A172 (cell line): ENCODE data around the gene CDH22. TPM values are rescaled to one million over a fixed set of nuclear protein-coding genes. Genes with fewer than 3 reads are reported as not detected.

Experiments used
- DNase-seq: peaks from one replicate; pipeline ENCODE4 v3.0.0-alpha.2; 2015; ENCODE audit warnings: low spot score
- total RNA-seq: library from RNA; depleted of rRNA; stranded (reverse); fragments of >200 nt; shearing (Covaris generic); gene quantifications from 2 replicates; pipeline ENCODE4 v1.2.3, GENCODE V29; 2014

CDH22 gene
- total RNA-seq, 1 experiment from 2014 or later: not detected

DNA sequence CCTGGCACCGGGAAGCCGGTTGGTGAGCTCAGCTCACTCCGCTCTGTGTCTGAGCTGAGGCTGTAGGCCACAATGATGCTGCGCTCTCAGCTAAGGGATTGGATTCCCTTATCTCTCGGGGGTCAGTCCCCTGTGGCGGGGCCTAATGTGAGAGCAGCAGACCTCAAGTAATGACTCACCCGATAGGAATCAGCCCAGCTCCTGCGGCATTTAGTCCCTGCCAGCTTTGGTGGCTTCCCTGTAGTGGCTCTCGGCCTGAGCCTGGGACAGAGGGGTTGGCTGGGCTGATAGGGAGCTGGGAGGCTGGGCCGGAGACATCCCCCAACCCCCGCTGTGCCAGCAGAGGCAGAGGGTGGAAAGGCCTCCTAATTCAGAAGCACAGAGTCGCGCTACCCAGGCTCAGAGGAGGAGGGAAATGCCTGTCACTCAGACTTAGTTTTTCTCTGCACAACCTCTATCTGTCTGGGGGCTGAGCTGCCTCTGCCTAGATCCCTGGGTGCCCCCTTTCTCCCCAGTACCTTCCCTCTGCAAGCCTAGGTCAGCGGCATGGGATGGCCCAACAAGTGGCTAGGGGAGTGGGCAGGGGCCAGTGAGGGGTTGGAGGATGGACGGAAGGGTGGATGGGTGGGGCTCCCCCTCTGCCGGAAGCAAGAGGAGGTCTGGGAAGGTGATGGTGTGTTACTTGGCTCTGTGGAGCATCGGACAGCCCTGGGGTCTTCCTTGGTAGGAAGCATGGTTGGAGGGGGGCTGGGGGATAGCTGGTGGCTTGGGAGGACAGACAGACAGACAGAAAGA, 92.2 kb downstream of the CDH22 start:
- DNase-seq: peak; percentile 99

DNA sequence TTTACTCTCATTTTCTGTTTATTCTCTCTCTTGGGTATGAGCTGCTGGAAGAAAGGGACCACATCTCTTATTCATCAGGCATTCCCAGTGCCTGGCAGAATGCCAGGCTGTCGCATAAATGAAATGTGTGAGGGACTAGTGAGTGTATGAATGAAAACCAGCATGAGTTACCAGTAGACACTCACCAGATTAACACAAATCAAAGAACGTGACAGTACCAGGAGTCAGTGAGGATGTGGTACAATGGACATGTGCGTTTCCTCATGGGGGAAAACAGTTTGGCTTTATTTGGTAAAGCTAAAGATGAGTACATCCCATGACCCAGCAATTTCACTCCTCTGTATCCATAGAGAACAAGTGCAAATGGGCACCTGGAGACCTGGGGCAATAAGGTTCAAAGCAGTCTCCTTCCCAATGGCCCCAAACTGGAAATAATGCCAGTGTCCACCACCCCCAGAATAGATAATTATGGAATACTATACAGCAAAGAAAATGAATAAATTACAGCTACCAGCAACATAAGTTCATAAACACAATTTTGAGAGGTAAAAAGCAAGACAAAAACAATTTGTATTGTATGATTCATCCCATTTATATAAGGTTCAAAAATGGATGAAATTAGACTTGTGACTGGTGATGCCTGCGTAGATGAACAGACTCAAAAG, 93.3 kb downstream of the CDH22 start:
- DNase-seq: peak; percentile 86

DNA sequence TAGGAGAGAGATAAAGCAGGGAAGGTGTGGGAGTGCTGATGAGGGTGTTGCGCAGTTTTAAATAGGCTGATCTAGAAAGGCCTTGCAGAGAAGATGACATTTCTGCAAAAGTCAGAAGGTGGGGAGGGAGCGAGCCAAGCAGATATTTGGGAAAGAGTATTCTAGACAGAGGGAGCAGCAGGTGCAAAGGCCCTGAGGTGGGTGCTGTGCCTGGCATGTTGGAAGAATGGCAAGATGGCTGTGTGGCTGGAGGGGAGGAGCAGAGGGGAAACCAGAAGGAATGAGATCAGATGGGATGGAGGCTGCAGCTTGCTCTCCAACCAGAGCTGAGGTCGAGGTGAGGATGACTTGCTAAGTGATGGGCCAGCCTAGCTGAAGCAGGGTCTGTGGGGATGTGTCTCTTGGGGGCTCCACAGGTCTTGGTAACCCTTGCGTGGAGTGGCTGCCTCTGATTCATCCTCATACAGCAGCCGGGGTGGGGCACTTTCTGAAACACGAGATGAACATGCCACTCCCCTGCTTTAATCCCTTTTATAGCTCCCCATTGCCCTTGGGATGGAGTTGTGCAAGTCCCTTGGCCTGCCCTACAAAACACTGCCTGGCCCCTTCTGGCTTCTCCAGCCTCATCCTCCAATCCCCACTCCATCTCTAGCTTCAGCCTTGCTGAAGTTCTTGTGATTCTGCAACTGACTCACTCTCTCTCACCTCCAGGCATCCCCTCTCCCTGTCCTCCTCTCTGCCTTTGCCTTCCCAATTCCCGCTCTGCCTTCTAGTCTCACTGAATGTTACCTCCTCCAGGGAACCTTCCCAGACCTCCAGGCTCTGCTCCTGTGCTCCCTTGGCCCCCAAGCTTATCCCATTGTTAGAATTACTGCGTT, 94.1 kb downstream of the CDH22 start:
- peak; percentile 38 for DNase-seq

DNA sequence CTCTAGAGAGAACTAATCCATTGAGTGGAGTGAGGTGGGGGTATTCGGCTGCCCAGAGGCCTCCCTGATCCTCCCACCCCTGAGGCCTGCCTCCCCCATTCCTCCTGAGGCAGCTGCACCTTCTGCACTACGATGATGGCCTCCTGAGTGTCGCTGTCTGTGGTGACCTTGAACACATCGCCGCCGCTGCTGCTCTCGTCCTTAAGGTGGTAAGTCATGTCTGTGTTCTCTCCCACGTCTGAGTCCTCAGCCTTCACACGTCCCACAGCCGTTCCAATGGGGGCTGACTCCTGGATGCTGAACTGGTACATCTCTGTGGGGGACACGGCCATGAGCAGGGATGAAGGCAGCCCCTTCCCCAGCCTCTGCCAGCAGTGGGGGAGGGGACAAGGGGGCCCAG, 95.4 kb downstream of the CDH22 start:
- no peak for DNase-seq

DNA sequence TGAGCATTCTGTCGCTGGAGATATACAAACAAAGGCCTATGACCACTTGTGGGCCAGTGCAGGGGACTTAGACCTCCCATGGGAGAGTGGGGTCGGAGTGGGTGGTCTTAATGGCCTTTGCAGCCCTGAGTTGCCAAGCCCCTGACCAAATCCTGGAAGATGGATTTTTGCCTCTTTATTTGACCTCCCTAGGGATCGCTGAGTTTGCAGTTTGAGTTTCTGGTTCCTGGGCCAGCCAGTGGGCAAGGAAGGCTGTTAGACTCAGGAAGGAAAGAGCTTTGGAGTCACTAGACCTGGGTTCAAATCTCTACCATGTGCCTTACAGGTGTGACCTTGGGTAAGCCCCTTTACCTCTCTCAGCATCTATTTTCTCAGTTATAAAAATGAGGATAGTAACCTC, 96.0 kb downstream of the CDH22 start:
- no peak for DNase-seq

DNA sequence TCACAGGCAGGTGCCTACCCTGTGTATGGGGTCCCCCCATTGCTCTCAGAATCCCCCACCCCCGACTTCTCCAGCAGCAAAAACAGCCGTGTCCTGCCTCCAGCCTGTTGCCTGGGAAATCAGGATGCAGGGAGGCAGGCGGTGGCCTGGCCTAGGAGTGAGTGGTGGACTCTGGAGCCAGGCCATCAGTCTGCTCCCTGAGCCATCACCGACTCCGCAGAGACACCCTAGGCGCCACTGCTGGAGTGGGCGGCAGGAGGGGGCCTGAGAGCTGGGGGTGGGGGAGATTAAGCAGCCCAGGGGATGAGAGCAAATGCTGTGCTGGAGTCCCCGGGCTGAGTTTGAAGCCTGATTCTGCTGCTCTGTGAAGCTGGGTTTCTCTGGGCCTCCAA, 97.0 kb downstream of the CDH22 start:
- DNase-seq: no peak

DNA sequence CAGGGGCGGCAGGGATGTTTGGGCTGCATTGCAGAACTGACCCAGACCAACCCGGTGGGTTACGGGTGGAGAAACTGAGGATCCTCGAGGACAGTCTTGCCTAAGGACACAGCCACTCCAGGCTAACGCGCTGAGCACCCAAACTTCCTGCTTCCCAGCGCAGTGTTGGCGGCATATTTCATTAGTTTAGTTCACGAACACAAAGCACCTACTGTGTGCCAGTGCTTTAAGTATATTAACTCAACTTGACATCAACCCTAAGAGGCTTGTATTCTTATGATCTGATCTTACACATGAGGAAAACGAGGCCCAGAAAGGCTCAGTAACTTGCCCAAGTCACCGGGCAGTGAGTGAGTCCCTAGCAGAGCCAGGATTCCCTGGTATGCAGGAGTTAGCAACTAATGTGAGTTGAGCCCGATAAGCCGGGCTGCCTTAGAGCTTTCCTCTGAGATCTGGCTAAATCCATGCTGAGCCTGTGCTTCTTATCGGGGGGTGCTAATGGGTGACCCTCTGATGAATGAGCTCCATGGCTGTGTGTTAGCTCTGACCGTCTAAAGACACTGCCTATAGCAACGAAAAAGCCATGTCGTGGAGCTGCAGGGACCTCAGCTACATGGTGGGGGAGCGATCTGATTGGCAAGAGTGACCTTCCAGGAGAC, 97.5 kb downstream of the CDH22 start:
- DNase-seq: no peak

DNA sequence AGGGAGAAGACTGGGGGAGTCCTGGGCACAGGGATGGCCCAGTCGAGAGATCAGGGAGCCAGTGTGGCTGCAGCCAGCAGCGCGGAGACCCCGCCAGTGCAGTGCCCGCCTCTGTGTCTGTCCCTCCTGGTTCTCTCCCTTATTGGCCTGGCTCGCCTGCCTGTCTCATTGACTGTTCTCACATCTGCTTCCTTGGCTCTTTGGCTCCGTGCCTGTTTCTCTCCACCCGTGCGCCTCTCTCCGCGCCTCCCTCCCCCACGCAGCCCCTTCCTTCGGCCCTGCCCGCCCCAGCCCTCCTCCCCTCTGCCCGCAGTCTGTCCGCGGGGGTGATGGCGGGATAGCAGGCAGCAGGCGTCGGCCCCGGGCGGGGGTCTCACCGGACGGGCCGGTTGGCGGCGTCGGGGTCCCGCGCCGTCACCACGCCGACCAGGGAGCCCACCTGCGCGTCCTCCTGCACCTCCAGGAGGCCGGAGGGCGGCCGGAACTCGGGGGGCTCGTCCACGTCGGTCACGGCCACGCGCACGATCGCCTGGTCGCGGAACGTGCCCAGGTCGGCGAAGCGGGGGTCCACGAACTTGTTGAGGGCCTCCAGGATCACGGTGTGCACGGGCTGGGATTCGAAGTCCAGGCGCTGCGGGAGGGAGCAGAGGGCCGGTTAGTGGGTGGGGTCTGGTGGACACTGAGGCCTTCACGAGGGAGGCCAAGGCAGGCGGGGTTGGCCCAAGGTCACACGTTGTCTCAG, 98.2 kb downstream of the CDH22 start:
- DNase-seq: no peak

DNA sequence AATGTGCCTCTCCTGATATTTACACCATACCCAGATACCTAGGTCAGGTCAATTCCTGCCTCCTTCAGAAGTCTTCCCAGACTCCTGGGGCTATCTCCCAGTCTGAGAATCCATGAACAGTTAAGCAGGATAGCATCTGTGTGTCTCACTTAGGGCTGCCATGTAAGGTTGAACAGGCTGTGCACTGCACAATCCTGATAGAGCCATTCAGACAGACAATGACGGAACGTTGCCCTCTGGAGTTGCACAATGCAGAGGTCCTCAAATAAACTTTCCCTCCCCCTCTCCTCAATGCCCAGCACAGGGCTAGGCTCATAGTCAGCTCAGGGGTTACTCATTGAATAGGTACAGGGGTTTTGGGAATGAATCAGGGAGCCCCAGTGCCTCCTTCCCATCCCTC, 100.5 kb downstream of the CDH22 start:
- no peak for DNase-seq

DNA sequence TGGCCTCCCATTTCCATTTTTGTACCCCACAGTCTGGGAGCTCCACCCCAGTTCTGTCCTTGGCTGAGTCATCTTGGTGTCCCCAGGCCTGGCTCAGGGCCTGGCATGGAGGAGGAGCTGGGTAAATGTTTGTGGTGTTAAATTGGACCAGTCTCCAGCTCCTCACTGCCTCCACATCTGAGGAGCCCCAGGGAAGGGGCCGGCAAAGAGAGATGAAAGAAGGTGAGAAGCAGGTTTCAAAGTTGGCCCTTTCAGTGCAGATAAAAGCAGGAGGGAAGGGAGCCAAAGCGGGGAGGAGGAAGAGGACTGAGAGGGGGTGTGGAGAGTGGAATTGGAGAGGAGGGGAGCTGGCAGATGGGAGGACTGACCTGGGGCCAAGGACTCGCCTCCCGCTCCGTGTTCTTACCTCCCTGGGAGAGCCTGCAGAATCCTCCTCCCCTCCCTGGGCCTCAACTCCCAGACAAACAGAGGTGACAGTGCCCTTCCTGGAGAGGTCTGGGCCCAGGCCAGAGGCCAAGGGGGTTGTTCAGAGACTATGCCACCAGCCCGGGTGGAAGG, 101.2 kb downstream of the CDH22 start:
- peak; percentile 60 for DNase-seq

DNA sequence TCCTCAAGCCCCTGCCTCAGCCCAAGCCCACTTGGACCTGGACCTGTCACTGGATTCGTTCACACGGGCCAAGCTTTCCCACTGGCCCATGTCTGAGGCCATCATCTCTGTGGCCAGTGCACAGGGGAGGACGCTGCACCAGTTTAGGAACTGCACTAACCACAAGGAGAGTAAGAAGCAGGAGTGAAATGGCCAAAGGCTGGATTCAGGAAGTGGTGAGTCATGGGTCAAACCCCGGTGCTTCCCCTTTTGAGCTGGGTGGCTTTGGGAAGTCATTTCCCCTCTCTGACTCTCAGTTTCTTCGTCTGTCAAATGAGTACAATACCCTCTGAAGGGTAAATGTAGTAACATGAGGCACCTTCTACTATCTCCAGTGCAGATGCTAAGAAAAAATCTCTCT, 102.3 kb downstream of the CDH22 start:
- DNase-seq: peak; percentile 96

DNA sequence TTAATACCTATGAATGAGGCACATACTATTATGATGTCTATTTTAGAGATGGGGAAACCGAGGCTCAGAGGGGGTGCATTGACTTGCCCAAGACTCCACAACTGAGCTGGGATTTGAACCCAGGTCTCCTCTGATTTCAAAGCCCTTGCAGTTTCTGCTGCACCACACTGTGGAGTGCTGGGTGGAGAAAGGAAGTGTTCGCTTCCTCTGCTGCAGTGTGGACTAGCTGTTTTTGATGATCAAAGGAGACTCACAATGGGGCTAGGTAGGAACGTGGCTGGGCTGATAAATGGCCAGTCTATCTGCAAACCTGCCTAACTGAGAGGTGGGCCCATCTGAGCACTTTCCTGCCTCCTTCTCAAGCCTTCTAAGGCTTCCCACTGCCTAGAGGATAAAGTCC, 102.9 kb downstream of the CDH22 start:
- no peak for DNase-seq

DNA sequence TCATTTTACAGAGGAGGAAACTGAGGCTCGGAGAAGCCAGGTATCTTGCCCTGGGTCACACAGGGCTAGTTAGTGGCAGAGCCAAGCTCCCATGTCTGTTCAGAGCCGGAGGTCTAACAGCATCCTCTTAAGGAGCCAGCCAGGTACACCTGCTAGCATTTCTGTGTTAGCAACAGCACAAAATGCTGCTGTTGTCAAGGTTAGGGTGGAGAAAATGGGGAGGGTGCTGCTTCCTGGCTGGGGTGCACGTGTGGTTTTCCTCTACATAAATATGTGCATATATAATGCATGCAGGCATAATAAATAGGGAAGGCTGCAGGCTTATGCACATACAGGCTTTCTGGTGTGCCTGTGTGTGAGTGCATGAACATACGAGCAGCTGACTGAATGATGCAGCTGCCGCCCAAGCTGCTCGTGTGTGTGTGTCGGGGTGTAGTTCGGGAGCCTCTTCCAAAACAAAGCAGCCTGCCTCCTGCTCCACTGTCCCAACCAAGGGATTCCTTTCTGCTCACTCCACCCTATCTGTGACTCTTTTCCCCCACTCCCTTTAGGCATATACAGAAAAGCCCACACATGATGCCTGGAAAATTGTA, 103.6 kb downstream of the CDH22 start:
- DNase-seq: no peak

DNA sequence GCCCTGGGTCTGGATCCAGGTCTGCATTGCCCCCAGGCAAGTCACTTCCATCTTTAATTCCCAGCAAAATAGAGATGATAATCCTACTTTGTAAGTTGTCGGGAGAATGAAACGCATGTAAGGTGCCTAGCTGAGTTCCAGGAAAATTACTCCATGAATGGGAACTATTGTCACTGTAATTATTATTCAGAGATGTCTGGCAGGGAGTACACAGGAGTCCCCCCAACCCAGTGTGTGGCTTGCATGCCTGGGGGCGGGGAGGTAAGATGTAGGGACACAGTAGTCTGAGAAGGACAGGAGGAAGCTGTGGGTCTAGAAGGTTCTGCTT, 104.8 kb downstream of the CDH22 start:
- no peak for DNase-seq

DNA sequence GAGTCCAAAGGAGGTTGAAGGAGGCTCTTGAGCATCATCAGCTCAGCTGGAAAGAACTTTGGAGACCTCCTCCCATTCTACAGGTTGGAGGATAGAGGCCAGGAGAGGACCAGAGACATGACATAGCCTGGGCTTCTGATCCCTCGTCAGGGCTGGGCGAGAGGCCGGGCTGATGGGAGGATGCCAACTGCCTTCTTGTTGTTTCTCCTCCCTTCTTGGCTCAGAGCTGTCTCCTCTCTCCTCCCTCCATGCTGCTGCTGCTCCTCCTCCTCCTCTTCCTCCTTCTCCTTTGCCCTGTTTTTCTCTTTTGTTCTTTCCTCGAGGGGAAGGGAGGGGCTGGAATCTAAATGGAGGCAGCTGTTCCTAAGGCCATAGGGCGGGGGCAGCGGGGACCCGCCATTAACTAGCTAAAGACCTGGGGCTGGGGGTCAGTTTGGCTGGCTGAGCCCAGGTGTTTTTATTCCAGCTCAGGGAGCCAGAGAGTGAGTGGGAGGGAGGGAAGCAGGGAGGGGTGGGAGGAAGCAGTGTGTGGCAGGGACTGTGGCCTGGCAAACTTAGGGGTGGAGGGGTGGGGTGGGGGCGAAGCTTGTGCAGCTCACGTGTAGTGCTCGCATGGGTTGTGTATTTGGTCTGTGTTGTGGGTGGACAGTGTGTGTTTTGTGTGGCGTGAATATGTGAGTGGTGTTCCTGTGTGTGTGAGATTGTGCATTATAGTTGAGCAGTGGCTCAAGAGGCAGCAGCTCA, 105.4 kb downstream of the CDH22 start:
- peak; percentile 30 for DNase-seq

DNA sequence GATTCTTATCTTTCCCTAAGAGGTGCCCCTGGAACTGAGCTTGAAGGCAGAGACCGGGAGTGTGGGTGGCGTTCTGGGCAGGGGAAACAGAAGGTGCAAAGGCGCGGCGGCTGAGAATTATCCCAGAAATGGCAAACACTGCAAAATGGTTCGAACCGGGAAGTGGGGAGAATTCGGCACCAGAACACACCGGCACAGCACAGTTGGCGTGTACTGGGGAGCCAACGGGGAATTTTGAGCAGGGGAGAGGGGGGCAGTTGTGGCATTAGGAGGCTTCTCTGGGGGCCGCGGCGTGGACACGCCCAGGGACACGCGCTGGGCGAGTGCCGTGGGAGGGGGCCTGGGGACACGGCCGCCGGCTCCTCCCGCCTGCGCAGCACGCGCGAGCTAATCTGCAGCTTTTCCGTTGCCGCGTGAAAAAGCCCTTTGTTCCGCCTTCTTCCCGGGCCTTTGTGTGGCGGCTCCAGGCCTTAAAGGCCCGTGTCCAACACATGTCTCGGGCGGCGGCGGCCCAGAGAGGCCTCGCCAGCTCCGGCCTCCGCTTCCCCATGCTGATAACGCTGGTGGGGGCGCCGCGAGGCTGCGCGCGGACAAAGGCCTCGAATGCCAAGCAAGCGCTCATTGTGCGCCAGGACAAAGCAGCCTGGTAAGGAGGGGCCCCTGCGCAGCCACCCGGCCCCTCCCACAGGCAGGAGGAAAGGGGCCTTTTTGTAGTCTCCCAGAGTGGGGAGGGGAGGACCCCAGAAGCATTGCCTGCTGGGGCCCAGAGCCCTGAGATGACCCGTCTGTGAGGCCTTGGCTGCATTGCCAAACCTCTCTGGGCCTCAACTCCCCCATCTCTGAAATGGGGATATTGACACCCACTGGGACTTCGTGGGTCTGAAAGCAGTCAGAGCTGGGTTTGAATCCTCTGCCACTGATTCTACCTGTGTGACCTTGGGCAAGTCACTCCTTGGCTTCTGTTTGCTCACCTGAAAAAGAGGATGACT, 107.4 kb downstream of the CDH22 start:
- DNase-seq: no peak

DNA sequence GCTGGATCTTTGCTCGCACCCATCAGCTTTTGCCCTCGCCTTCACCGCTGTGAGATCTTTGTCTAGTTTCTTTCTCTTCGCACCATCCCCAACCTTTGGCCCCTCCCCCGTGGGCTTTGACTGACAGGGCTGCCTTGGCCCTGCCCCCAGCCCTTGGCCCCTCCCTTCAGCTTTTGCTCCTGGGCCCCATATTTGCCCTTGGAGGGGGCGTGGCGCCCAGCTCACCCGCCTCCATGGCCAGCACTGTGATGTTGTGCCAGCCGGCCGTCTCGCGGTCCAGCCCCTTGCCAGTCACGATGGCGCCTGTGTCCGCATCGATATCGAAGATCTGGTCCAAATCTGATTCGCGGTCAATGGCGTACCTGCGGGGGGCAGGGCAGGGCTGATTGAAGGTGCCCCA, 109.1 kb downstream of the CDH22 start:
- DNase-seq: no peak

DNA sequence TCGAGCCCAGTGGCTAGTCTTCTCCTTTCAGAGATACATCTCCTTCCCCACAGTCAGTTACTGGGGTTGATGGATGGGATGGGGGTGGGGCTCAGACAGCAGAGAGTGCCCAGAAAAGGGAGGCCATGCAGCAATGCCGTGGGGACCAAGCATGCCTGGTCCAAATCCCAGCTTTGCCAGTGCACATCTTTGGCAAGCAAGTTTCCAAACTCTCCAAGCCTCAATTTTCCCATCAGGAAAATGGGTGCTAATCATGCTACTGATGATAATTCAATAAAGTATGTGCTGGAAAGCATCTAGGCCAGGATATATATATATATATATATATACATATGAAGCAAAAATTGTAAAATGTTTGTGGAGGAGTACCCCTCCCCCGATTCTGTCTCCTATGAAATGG, 111.3 kb downstream of the CDH22 start:
- no peak for DNase-seq
